H1 (cell line): ENCODE results near the gene CFAP74.

Source experiments
- EP300 ChIP-seq, 2 experiments: IDR thresholded peaks; 1 replicate in 1 of 2; 2 replicates in 1 of 2; pipeline ENCODE4 v1.6.1; 2011 to 2012; ENCODE audit warnings: low read depth in 2 of 2, low read length in 2 of 2, mild to moderate bottlenecking in 2 of 2, borderline replicate concordance in 1 of 2, inconsistent platforms in 1 of 2, moderate library complexity in 1 of 2
- EZH2 ChIP-seq: fragments of 200-600 bp; sonication (generic); IDR thresholded peaks from 2 replicates; pipeline ENCODE4 v1.7.1; 2012; ENCODE audit warnings: low read depth, mild to moderate bottlenecking, moderate library complexity, low read length, inconsistent platforms; ENCODE audit not compliant: severe bottlenecking
- FOSL1 ChIP-seq: IDR thresholded peaks from 2 replicates; pipeline ENCODE4 v1.6.1; 2011; ENCODE audit warnings: mild to moderate bottlenecking, low read depth, low read length, moderate library complexity; ENCODE audit not compliant: insufficient read depth
- NRF1 ChIP-seq: IDR thresholded peaks from 2 replicates; pipeline ENCODE4 v1.6.1; 2011; ENCODE audit warnings: mild to moderate bottlenecking, low read depth, low read length, improper control_type of control experiment
- POLR2A ChIP-seq, 2 experiments: IDR thresholded peaks; 1 replicate in 1 of 2; 2 replicates in 1 of 2; pipeline ENCODE4 v1.6.1; 2011; ENCODE audit warnings: low read depth in 2 of 2, low read length in 2 of 2, mild to moderate bottlenecking in 2 of 2; ENCODE audit errors: control extremely low read depth in 1 of 2
- SRF ChIP-seq: IDR thresholded peaks from 2 replicates; pipeline ENCODE4 v1.6.1; 2011; ENCODE audit warnings: mild to moderate bottlenecking, low read depth, low read length, moderate library complexity
- TAF7 ChIP-seq: optimal IDR thresholded peaks from 2 replicates; pipeline ENCODE3; 2011; ENCODE audit warnings: low read depth, mild to moderate bottlenecking, inconsistent platforms, low read length, moderate library complexity, borderline replicate concordance
- YY1 ChIP-seq: IDR thresholded peaks from 2 replicates; pipeline ENCODE4 v1.6.1; 2011; ENCODE audit warnings: low read depth, mild to moderate bottlenecking, low read length
- TF ChIP-seq, protein P1 (sequence below), 3 experiments: IDR thresholded peaks; 1 replicate in 2 of 3; 2 replicates in 1 of 3; pipeline versions ENCODE4 v1.5.1 to v1.6.1; 2011; ENCODE audit warnings: low read length in 3 of 3, mild to moderate bottlenecking in 3 of 3, inconsistent platforms in 2 of 3, low read depth in 1 of 3, moderate library complexity in 1 of 3; ENCODE audit not compliant: insufficient read depth in 1 of 3; ENCODE audit errors: control extremely low read depth in 1 of 3

DNA sequence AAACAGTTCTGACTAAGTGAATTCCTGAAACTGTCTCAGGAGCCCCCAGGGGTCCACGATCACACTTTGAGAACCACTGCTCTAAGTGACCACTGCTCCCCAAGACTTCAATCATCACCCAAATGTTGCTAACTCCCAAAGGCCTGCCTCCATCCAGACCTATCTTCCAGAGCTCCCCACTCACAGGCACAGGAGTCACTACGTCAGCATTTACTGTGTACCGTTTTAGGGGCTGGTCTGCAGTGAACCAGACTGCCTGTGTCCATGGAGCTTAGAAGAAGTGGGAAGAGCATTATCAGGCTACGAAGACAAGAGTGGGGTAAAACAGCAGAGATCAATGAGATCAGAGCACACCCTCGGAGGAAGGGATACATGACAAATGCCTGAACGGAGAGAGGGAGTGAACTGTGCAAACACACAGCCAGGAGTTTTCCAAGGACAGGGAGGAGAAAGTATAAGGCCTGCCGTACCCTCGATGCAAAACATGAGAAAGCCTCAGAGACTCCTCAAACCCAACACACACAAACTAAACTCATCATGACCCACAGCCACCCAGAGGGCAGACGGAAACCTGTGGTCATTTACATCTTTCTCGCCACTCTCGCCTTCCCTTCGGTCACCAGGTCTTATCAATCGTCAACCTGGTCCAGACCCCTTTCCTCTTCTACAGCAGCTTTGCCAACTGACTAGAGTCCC lies 122.8 kb downstream of the CFAP74 start:
- TF ChIP-seq NRF1 (no peak), TAF7 (no peak), EP300 (IDR thresholded peaks at IDR 0.05; ENCODE audit: borderline replicate concordance in 1 of 2, low read depth in 2 of 2, low read length in 2 of 2) (no peak), POLR2A (IDR thresholded peaks at IDR 0.05; ENCODE audit: control extremely low read depth in 1 of 2, low read depth in 2 of 2, low read length in 2 of 2) (peak in 1 of 2 experiments; percentile 34; a peak in 1 of 3 replicates), SRF (no peak), YY1 (no peak), FOSL1 (no peak), EZH2 (no peak)
- TF ChIP-seq, protein P1, sequence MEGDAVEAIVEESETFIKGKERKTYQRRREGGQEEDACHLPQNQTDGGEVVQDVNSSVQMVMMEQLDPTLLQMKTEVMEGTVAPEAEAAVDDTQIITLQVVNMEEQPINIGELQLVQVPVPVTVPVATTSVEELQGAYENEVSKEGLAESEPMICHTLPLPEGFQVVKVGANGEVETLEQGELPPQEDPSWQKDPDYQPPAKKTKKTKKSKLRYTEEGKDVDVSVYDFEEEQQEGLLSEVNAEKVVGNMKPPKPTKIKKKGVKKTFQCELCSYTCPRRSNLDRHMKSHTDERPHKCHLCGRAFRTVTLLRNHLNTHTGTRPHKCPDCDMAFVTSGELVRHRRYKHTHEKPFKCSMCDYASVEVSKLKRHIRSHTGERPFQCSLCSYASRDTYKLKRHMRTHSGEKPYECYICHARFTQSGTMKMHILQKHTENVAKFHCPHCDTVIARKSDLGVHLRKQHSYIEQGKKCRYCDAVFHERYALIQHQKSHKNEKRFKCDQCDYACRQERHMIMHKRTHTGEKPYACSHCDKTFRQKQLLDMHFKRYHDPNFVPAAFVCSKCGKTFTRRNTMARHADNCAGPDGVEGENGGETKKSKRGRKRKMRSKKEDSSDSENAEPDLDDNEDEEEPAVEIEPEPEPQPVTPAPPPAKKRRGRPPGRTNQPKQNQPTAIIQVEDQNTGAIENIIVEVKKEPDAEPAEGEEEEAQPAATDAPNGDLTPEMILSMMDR (IDR thresholded peaks at IDR 0.05; ENCODE audit: control extremely low read depth in 1 of 3, insufficient read depth in 1 of 3, low read depth in 1 of 3, low read length in 3 of 3), result no peak
